Spleen (tissue), 7 donors: Measurements from ENCODE around the gene STK11IP.

Experiments
- POLR2A ChIP-seq, 3 donors: fragments of 450-650 bp; IDR thresholded peaks; one replicate each; pipeline ENCODE4 v1.5.1; 2017; ENCODE audit warnings: antibody characterized with exemption in 3 of 3, mild to moderate bottlenecking in 1 of 3
- POLR2AphosphoS5 ChIP-seq, 3 donors: sonication (generic); formaldehyde crosslinking; IDR thresholded peaks; one replicate each; pipeline ENCODE4 v1.5.1; 2017; ENCODE audit warnings: antibody characterized with exemption in 3 of 3
- TF ChIP-seq, protein P1 (sequence below), 11 experiments: fragments of 200-600 bp in 7 of 11; fragments of 450-650 bp in 4 of 11; sonication (generic) in 4 of 11; IDR thresholded peaks in 8 of 11; conservative IDR thresholded peaks in 3 of 11; 1 replicate in 7 of 11; 2 replicates in 4 of 11; pipeline versions ENCODE4 v1.4.0 to v1.8.0; 2016 to 2021; ENCODE audit warnings: antibody characterized with exemption in 11 of 11, inconsistent platforms in 4 of 11, mild to moderate bottlenecking in 1 of 11
- donor health status: DM: no; HTN: no; CAD: no; lungs with moderate emphysema.
- donor health status: DM: no; HTN: no; CAD: no.
- donor health status: DM: no; HTN: no; CAD: no.

DNA sequence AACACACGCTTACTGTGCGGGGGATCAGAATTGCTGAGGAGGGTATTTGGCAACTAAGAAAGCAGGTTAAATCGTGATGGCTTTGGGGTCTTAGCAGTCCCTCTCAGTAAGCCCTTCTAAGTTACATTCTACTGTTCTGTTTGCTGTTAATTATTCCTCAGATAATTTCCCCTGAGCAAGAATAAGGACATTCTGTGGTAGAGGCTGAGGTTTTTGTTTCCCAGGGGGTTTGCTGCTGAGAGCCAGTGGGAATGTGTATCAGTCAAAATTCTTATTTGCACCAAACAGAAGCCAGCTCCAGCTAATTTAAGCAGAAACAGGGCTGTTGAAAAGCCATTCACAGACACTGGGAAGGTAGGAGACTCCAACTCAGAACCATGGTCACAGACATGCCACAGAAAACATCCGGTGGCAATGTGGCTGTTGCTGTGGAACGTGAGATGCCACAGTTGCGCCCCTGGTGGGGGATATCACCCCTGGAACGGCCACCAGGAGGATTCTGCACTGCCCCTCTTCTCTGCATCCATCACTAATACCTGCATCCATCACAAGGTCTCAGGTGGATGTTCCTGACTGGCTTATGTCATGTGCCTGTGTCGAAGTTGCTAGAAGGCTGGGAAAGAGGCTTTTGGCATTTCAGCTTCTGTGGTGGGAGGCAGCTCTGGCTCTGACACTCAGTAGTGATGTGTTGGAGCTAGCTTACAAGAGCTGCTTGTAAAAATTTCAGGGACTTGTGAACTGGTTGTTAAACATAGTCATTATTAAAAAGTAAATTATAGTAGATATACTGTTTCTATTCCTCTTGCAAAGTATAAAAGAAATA is 53.0 kb downstream of the STK11IP start:
- TF ChIP-seq, protein P1, sequence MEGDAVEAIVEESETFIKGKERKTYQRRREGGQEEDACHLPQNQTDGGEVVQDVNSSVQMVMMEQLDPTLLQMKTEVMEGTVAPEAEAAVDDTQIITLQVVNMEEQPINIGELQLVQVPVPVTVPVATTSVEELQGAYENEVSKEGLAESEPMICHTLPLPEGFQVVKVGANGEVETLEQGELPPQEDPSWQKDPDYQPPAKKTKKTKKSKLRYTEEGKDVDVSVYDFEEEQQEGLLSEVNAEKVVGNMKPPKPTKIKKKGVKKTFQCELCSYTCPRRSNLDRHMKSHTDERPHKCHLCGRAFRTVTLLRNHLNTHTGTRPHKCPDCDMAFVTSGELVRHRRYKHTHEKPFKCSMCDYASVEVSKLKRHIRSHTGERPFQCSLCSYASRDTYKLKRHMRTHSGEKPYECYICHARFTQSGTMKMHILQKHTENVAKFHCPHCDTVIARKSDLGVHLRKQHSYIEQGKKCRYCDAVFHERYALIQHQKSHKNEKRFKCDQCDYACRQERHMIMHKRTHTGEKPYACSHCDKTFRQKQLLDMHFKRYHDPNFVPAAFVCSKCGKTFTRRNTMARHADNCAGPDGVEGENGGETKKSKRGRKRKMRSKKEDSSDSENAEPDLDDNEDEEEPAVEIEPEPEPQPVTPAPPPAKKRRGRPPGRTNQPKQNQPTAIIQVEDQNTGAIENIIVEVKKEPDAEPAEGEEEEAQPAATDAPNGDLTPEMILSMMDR (IDR thresholded peaks at IDR 0.05 in 8 of 11, conservative IDR thresholded peaks at IDR 0.05 in 3 of 11): no peak
- TF ChIP-seq POLR2A (IDR thresholded peaks at IDR 0.05) (no peak), POLR2AphosphoS5 (IDR thresholded peaks at IDR 0.05) (no peak)
